PC-3 (cell line): ENCODE results near the gene CCR5AS.
"Not testable (repeated sequence)": the region's sequence is repeated elsewhere in the genome, so short reads cannot be mapped to it uniquely, and the experiment has no call there.

Experiments used
- EZH2 ChIP-seq: fragments of 300-600 bp; sonication (generic); IDR thresholded peaks from one replicate; pipeline ENCODE4 v1.6.1; 2017; ENCODE audit warnings: antibody characterized with exemption, mild to moderate bottlenecking, low read length; ENCODE audit not compliant: unreplicated experiment
- EZH2phosphoT487 ChIP-seq: fragments of 300-600 bp; sonication (generic); IDR thresholded peaks from 2 replicates; pipeline ENCODE4 v1.6.1; 2018; ENCODE audit warnings: mild to moderate bottlenecking, antibody characterized with exemption, low read length, borderline replicate concordance
- TF ChIP-seq, protein P1 (sequence below): fragments of 300-600 bp; sonication (generic); conservative IDR thresholded peaks from 2 replicates; pipeline ENCODE4 v1.5.1; 2017; ENCODE audit warnings: antibody characterized with exemption, low read depth, mild to moderate bottlenecking, low read length

- TF ChIP-seq, protein P1, sequence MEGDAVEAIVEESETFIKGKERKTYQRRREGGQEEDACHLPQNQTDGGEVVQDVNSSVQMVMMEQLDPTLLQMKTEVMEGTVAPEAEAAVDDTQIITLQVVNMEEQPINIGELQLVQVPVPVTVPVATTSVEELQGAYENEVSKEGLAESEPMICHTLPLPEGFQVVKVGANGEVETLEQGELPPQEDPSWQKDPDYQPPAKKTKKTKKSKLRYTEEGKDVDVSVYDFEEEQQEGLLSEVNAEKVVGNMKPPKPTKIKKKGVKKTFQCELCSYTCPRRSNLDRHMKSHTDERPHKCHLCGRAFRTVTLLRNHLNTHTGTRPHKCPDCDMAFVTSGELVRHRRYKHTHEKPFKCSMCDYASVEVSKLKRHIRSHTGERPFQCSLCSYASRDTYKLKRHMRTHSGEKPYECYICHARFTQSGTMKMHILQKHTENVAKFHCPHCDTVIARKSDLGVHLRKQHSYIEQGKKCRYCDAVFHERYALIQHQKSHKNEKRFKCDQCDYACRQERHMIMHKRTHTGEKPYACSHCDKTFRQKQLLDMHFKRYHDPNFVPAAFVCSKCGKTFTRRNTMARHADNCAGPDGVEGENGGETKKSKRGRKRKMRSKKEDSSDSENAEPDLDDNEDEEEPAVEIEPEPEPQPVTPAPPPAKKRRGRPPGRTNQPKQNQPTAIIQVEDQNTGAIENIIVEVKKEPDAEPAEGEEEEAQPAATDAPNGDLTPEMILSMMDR: not testable (repeated sequence)
- not testable (repeated sequence) for TF ChIP-seq EZH2phosphoT487, EZH2
Observed at GRCh38 chr3:46391526-46391925, 15.3 kb downstream of the CCR5AS start.
